Measurements from ENCODE around the gene EIF3L.

- TF ChIP-seq POLR2AphosphoS5 (IDR thresholded peaks at IDR 0.05; ENCODE audit: borderline replicate concordance, low read depth, low read length) = no peak
- no peak for TF ChIP-seq EZH2 (IDR thresholded peaks at IDR 0.05)
Measured at GRCh38 chr22:37822079-37822833, 27.0 kb upstream of the EIF3L start.
